Hepatocyte (in vitro differentiated cells): ENCODE results near the gene NUP133. TPM values are rescaled to one million over a fixed set of nuclear protein-coding genes. Genes with fewer than 3 reads are reported as not detected.
"Not testable (repeated sequence)": the region's sequence is repeated elsewhere in the genome, so short reads cannot be mapped to it uniquely, and the experiment has no call there.

Source experiments
- DNase-seq: peaks from one replicate; pipeline ENCODE4 v3.0.0-alpha.2; 2016; ENCODE audit warnings: low spot score
- H2AFZ ChIP-seq: fragments of 200-600 bp; sonication (generic); 2 replicates; pipeline ENCODE4 v1.6.0; 2016; ENCODE audit warnings: antibody characterized with exemption, mild to moderate bottlenecking
- H3K27ac ChIP-seq: fragments of 200-600 bp; sonication (generic); 2 replicates; pipeline ENCODE4 v1.5.1; 2016; ENCODE audit warnings: mild to moderate bottlenecking
- H3K27me3 ChIP-seq: fragments of 200-600 bp; sonication (generic); 2 replicates; pipeline ENCODE4 v1.6.1; 2016
- H3K36me3 ChIP-seq: fragments of 200-600 bp; sonication (generic); replicated peaks from 2 replicates; pipeline ENCODE4 v1.5.1; 2016; ENCODE audit warnings: low read depth; ENCODE audit not compliant: insufficient read depth
- H3K4me1 ChIP-seq: fragments of 200-600 bp; sonication (generic); 2 replicates; pipeline ENCODE4 v1.5.1; 2016; ENCODE audit warnings: mild to moderate bottlenecking, moderate library complexity; ENCODE audit not compliant: insufficient read depth
- H3K4me2 ChIP-seq: fragments of 200-600 bp; sonication (generic); 2 replicates; pipeline ENCODE4 v1.6.0; 2016
- H3K4me3 ChIP-seq: fragments of 200-600 bp; sonication (generic); 2 replicates; pipeline ENCODE4 v1.5.1; 2016; ENCODE audit warnings: mild to moderate bottlenecking
- H3K79me2 ChIP-seq: fragments of 200-600 bp; sonication (generic); 2 replicates; pipeline ENCODE4 v1.6.0; 2017; ENCODE audit warnings: mild to moderate bottlenecking
- H3K9me2 ChIP-seq: fragments of 200-600 bp; sonication (generic); replicated peaks from 2 replicates; pipeline ENCODE4 v1.6.0; 2017; ENCODE audit warnings: mild to moderate bottlenecking; ENCODE audit not compliant: insufficient read depth
- H3K9me3 ChIP-seq: fragments of 200-600 bp; sonication (generic); 2 replicates; pipeline ENCODE4 v1.5.1; 2016; ENCODE audit warnings: low read depth, mild to moderate bottlenecking
- H4K20me1 ChIP-seq: fragments of 200-600 bp; sonication (generic); 2 replicates; pipeline ENCODE4 v1.6.0; 2016; ENCODE audit warnings: mild to moderate bottlenecking; ENCODE audit not compliant: insufficient read depth, poor library complexity, severe bottlenecking
- CTCF ChIP-seq: fragments of 200-600 bp; sonication (generic); IDR thresholded peaks from 2 replicates; pipeline ENCODE4 v1.5.1; 2016; ENCODE audit warnings: antibody characterized with exemption, mild to moderate bottlenecking; ENCODE audit not compliant: poor library complexity
- EZH2 ChIP-seq: fragments of 200-600 bp; sonication (generic); IDR thresholded peaks from 2 replicates; pipeline ENCODE4 v1.6.1; 2016; ENCODE audit warnings: antibody characterized with exemption, mild to moderate bottlenecking, borderline replicate concordance
- EZH2phosphoT487 ChIP-seq: fragments of 200-600 bp; sonication (generic); IDR thresholded peaks from one replicate; pipeline ENCODE4 v1.6.1; 2018; ENCODE audit warnings: antibody characterized with exemption, mild to moderate bottlenecking, low read depth, moderate library complexity; ENCODE audit not compliant: unreplicated experiment, severe bottlenecking
- WGBS: methylation state at CpG from one replicate; pipeline ENCODE4 v1.1.6; 2016; ENCODE audit warnings: low lambda C conversion rate; ENCODE audit errors: missing lambda C conversion rate; 5-methylcytosine and 5-hydroxymethylcytosine counted together
- polyA plus RNA-seq: library from polyadenylated mRNA; unstranded; fragments of >200 nt; fragmentation: Nextera tagmentation; extraction: Ambion mirVana; gene quantifications from 2 replicates; pipeline ENCODE4 v1.2.1, GENCODE V29; 2016
- total RNA-seq: library from RNA; depleted of rRNA; stranded (reverse); fragments of >200 nt; gene quantifications from 2 replicates; pipeline ENCODE4 v1.2.3, GENCODE V29; 2014

NUP133 gene
- total and polyA plus RNA-seq, 2 experiments from 2014 or later: 18.8 to 33.2 TPM

DNA sequence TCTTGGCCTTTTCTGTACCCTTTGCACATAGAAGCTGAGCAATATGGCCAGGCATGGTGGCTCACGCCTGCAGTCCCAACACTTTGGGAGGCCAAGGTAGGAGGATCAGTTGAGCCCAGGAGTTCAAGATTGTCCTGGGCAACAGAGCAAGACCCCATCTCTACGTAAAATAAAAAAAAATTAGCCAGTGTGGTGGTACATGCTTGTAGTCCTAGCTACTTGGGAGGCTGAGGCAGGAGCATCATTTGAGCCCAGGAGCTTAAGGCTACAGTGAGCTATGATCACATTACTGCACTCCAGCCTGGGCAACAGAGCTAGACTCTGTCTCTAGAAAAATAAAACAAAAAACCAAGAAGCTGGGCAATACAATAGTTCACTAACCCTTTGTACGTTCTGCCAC, 80.6 kb downstream of the NUP133 start:
- Histone ChIP-seq H2AFZ (no peak overlapping the region), H4K20me1 (no peaks in the 10 kb centered on the region), H3K9me2 (no peaks in the 10 kb centered on the region), H3K27ac (no peak overlapping the region), H3K4me2 (no peak overlapping the region), H3K36me3 (no peaks in the 10 kb centered on the region), H3K9me3 (no peaks in the 10 kb centered on the region), H3K4me1 (no peaks in the 10 kb centered on the region), H3K27me3 (no peaks in the 10 kb centered on the region), H3K79me2 (no peaks in the 10 kb centered on the region), H3K4me3 (no peak overlapping the region)
- no peak for DNase-seq
- no peak for TF ChIP-seq EZH2
- TF ChIP-seq EZH2phosphoT487: no peak
- TF ChIP-seq CTCF: no peak
- WGBS: 88% methylated on average over 3 of the region's 3 CpGs

GRCh38 chr1:229425564-229426159, 82.5 kb downstream of the NUP133 start:
- WGBS: 63% methylated on average over 2 of the region's 2 CpGs

DNA sequence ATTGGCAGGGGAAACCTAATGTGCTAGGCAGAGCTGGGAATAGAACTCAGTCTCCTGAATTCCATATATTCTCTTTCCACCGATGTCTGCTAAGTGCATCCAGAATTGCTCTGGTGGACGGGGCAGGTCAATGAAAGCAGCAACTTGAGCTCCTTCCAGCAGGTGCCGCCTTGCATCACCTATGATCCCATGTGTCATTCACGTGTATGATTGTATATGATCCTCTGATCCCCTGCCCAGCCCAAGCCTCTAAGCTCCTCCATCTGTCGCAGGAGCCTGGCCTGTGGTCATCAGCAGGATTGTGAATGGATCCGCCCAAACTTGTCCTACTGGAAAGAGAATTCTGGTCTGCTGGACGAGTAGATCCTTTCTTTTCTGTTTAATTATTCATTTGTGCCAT, 87.4 kb downstream of the NUP133 start:
- Histone ChIP-seq H2AFZ (no peak overlapping the region), H3K27me3 (no peaks in the 10 kb centered on the region), H3K4me2 (no peak overlapping the region), H3K9me3 (no peaks in the 10 kb centered on the region), H3K36me3 (no peaks in the 10 kb centered on the region), H3K9me2 (no peaks in the 10 kb centered on the region), H4K20me1 (no peaks in the 10 kb centered on the region), H3K4me1 (no peaks in the 10 kb centered on the region), H3K27ac (no peak overlapping the region), H3K4me3 (no peak overlapping the region), H3K79me2 (no peaks in the 10 kb centered on the region)
- TF ChIP-seq EZH2 (no peak), EZH2phosphoT487 (no peak), CTCF (no peak)
- 82% methylated on average over 7 of the region's 7 CpGs for WGBS
- DNase-seq: no peak

More at GRCh38 chr1:229425564-229426159, 82.5 kb downstream of the NUP133 start:
- Histone ChIP-seq H3K27me3 (no peaks in the 10 kb centered on the region), H3K9me2 (no peaks in the 10 kb centered on the region), H3K9me3 (no peaks in the 10 kb centered on the region), H3K36me3 (no peaks in the 10 kb centered on the region), H3K4me1 (no peaks in the 10 kb centered on the region), H3K79me2 (no peaks in the 10 kb centered on the region), H2AFZ (no peak overlapping the region), H3K4me2 (no peak overlapping the region), H4K20me1 (no peaks in the 10 kb centered on the region), H3K27ac (no peak overlapping the region), H3K4me3 (no peak overlapping the region)
- TF ChIP-seq EZH2 (no peak), EZH2phosphoT487 (no peak), CTCF (no peak)
- DNase-seq: no peak

- no peak overlapping the region for H3K4me2 ChIP-seq
Observed at GRCh38 chr1:229420224-229420623, 87.9 kb downstream of the NUP133 start.

DNA sequence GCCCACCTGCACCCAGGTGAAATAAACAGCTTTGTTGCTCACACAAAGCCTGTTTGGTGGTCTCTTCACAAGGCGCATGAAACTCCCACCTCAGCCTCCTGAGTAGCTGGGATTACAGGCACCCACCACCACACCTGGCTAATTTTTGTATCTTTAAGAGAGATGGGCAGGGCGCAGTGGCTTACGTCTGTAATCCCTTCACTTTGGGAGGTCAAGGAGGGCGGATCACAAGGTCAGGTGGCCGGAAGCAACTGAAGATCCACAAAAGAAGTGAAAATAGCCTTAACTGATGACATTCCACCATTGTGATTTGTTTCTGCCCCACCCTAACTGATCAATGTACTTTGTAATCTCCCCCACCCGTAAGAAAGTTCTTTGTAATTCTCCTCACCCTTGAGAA, 89.6 kb downstream of the NUP133 start:
- H3K4me1 ChIP-seq, H3K27ac ChIP-seq, H2AFZ ChIP-seq, DNase-seq, H3K27me3 ChIP-seq, H3K9me3 ChIP-seq, H3K79me2 ChIP-seq, H3K4me2 ChIP-seq, H4K20me1 ChIP-seq, H3K36me3 ChIP-seq, H3K9me2 ChIP-seq, H3K4me3 ChIP-seq: not testable (repeated sequence)
- 66% methylated on average over 6 of the region's 6 CpGs for WGBS

More at GRCh38 chr1:229420224-229420623, 87.9 kb downstream of the NUP133 start:
- Histone ChIP-seq H3K9me2 (no peaks in the 10 kb centered on the region), H4K20me1 (no peaks in the 10 kb centered on the region), H3K36me3 (no peaks in the 10 kb centered on the region), H3K27ac (no peak overlapping the region), H3K27me3 (no peaks in the 10 kb centered on the region), H3K4me1 (no peaks in the 10 kb centered on the region), H3K79me2 (no peaks in the 10 kb centered on the region), H2AFZ (no peak overlapping the region), H3K4me3 (no peak overlapping the region), H3K9me3 (no peaks in the 10 kb centered on the region)
- 93% methylated on average over 11 of the region's 11 CpGs for WGBS
- no peak for TF ChIP-seq EZH2phosphoT487
- no peak for TF ChIP-seq EZH2
- TF ChIP-seq CTCF: no peak
- no peak for DNase-seq
